Anterior cingulate cortex (tissue), 58 donors: Measurements from ENCODE around the gene STK39.

Experiments used
- DNase-seq, 58 donors: peaks; one replicate each; lab custom pipeline; 2025; lab: John Stamatoyannopoulos, UW

STK39 gene

DNA sequence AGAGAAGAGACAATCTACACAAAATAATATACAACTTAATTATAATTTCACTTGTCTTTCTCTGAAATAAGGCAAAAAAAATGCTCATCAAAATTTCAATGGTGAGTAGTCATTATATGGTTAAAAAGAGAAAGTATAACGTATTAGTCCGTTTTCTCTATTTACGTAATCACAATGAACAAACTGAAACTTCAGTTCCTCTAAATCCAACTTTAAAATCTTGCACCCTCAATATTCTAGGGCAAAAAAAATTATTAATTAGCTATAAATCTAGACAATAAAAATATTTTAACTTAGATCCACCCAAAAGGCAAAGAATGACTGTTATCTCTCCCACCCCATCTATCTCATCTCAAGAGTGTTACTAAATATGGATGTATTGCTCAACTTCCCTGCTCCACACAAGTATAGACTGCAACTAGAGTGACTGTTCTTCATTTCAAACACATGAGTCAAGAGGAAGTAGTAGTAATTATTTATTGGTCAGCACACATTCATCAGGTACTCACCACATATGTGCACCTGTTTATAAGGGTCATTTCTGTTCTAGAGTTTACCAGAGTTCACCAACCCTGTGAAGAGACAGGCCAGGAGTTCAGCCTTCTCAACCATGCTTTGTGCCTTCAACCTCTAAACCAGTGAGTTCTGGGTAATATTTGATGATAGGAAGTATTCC is 36.4 kb downstream of the STK39 start:
- DNase-seq = no peak

DNA sequence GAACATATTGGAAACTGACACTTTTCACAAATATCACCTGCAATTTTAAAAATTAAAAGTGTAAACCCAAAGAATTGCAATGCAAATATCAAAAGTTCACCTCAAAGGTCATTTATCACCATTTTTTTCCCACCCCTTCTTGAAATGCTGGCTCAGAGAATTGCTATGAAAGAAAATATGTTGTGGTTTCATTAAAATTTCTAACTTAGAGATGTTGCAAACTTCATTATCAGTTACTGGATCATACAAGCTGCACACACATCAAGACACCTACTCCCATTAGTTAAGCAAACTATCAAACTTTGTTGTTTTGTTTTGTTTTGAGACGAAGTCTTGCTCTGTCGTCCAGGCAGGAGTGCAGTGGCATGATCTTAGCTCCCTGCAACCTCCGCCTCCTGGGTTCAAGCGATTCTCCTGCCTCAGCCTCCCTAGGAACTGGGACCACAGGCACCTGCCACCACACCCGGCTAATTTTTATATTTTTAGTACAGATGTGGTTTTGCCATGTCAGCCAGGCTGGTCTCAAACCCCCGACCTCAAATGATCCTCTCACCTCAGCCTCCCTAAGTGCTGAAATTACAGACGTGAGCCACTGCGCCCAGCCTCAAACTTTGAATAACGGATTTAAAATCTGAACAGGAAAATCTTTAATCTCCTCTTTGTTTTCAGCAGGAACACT is 37.0 kb downstream of the STK39 start:
- DNase-seq = no peak

DNA sequence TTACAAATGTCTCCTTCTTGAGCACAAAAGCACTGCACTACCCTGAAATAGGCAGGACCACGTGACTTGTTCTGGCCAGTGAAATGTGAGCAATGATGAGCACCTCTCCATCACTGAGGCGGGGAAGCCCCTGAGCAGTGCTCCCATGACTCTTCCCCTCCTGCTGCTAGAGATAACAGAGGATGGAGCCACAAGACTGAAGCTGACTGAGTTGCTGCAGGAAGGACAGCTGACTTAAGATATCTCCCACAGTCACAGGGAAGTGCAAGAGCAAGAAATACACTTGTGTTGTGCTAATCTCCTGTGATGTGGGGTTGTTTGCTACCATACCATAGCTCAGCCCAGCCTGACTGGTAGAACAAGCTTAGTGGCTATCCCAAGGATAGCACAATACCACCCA is 38.7 kb downstream of the STK39 start:
- DNase-seq = no peak

DNA sequence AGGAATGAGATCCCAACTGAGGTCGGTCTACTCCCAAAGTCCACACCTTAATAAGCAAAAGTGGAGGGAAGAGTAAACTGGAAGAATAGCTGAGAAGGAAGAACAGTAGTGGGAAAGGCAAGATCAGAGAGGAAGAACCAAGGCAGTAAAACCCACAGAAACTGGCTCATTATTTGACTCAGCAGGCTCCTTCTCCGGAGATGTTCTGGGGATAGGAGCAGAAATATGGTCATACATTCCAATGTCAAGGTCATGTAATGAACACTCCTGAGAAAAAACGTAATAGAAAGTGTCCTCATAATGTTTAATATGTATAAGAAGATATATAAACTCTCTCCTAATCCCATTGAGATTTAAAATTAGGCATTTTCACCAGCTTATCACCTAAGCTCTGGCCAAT is 39.5 kb downstream of the STK39 start:
- DNase-seq = no peak

DNA sequence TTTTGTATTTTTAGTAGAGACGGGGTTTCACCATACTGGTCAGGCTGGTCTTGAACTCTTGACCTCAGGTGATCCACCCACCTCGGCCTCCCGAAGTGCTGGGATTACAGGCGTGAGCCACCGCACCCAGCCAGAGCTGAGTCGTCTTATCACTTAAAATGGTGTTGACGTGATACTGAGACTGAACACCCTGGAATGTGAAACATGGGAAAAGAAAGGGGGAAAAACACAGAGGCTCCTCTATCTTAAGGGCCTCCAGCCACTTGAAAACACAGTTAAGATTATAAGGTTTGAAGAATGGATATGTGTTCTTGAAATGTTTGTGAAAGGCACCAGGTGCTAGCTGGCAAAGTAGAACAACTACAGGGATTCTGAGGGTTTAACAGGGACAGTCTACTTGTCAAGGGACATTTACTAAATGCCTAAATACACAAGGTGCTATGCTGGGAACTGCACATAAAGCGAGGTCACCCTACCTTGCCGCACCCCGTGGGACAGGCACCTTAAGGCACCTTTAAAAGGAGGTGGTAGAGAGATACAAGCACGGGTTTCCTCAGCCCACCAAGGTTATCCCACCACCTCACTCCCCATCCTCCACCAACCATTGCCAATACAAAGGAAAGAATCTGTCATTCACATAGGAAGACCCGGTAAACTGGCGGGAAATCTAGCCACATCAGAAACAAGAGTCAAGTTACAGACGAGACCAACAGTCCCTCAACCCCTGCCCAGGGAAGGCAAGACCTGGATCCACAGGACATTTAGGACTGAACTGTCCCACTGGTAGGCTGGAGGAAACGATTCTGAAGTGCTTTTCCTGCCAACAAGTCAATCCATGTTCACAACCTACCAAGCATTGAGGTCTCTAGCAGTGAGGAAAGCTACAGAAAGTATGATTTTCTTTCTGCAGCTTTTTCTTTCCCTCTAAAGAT is 43.4 kb downstream of the STK39 start:
- no peak for DNase-seq

DNA sequence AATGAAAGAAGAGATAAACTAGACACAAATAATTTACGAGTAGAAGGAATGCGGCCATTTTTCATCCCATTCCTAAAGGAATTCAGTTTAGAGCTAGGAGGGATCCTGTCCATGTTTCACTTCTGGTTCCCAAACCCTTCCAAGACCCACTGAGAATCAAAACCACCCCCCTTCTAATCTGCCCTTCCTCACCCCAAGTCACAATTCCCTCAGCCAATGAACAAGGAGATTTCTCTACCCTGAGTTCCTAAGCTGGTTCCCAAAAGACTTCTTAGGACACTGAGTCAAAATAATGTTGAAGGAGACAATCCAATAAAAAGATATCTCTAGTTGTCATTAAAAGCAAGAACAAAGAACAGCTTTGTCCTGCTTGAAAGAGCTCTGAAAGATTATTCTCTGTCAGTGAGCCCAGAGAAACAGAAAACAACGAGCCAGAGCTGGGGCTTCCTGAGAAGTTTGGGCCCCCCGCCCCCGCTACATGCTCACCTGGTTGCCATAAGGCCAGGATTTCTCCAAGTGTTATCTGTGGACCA is 45.7 kb downstream of the STK39 start:
- no peak for DNase-seq

DNA sequence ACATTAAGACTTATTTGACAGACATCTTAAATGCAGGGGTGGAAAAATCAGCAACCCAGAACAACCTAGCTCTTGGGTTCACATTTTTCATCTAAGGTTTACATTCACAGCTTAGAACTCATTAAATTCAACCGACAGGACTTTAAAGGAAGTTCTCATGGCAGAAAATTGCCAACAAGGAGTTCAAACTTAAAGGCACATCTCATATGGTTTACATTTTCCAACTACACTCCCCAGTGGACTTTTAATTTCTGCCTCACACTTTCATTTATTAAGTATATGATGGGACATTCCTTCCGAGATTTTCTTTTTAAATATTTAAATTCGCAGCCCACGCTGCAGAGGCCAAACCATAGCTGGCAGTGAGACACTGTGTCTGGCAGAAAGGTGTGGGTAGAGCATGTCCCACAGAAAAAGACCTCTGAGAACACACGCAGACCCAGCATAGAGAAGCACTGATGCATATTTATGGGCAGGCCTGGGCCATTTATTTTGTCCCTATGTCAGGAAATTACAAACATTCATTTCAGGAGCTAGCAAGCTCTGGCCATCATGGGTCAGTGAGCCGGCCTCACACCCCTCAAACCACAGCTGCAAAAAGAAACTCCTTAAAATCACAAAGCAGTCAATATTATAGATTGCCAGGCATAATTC is 46.3 kb downstream of the STK39 start:
- DNase-seq = no peak

DNA sequence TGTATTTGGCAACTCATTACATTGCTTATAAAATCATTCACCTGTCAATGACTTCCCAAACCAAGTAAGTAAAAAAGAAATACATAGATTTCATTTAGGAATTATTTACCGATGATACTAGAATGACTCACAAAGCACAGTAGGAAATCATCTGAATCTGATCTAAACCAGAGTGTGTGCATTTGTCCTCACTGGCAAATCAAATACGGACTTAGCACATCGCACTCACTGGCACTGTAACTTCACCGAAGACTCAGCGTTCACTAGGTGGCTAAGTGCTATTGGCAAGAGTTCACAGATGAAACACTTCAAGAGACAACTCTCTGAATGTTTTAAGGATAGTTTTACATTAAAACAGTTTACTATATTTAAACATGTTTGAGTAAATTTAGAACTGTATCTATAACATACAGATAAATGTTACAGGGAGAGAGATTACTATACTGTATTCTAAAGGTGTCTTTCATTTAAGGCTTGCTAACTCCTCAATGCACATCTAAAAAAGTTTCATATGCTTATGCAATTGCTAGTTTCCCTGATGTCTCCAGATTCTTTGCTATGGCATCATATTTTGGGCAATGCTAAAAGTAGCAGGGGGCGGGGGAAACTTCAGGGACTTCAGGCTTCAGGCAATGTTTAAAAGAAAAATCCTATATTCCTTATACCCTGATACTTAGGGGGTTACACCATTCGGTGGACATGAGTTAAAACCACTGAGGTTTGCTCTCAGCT is 48.8 kb downstream of the STK39 start:
- no peak for DNase-seq

DNA sequence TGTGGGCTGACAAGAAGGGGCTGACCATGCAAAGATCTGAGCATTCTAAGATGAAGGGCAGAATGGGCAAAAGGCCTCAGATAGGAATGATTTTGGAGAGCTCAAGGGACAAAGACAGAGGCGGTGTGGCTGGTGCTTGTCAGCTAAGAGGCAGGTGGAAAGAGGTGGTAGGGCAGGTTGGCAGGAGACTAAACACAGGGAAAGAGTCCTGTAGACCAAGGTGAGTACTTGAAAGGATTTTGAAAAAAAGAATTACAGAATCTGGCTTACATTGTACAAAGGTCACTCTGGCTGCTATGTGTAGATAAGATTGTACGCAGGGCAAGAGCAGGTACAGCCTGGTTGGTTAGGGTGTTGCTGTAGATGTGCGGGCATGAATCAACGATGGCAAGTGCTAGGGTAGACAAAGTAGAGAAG is 50.6 kb downstream of the STK39 start:
- DNase-seq = no peak

DNA sequence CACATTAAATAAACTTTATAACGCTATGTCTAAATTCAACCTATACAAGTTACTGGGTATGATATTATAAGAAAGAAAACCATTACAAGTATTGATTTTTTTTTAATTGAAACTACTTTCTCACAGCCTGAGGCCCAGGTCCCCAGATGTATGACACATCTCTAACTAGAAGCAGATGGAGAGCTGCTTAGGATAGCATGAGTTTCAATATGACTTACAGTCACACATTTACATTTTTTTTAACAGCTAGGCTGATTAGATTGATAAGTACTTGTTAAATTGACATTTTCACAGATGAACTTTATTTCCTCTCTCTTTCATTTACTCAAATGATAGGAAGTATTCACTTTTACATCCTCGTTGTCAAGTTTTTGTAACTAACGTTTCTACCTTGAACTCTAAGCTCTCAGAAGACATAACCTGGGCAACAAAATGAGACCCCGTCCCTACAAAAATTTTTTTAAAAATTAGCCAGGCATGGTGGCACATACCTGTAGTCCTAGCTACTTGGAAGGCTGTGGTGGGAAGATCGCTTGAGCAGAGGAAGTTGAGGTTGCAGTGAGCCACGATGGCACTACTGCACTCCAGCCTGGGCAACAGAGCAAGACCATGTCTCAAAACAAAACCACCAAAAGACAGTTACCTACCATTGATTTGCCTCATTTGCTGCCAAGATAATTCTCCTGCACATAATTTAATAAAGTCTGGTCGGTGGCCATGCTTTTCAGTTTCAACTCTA is 52.4 kb downstream of the STK39 start:
- DNase-seq = no peak

DNA sequence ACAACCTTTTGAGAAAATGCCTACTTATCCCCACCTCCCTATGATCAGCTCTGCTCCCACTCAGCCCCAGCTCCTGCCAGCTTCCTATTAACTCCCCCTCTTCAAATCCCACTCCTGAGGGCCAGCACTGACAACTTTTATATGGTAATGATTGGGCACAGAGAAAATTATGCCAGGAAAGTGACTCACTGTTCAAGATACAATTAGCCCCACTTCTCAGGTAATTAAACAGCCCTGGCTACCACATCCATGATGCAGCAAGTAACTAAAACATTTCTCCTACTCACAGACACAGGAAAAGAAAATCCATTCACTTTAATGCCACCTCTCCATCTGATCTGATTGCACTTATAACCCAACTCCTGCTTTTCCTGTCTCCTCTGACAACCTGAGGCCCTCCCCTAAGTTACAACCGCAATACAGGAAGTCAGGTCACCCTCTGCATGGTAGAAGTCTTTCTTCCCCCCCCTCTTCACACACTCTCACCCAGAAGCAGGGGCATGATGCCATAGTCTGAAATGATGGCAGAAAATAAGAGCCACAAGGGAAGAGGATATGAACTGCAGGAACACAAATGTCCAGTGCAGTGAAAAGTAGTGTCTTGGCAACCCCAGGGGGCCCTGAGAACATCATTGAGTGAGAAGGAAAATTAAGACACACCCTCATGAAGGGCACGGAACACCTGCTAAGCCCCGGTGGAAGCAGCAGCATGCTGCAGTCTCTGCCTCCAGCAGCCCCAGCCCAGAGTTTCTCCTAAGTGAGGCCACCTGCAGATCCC is 54.4 kb downstream of the STK39 start:
- DNase-seq = no peak

DNA sequence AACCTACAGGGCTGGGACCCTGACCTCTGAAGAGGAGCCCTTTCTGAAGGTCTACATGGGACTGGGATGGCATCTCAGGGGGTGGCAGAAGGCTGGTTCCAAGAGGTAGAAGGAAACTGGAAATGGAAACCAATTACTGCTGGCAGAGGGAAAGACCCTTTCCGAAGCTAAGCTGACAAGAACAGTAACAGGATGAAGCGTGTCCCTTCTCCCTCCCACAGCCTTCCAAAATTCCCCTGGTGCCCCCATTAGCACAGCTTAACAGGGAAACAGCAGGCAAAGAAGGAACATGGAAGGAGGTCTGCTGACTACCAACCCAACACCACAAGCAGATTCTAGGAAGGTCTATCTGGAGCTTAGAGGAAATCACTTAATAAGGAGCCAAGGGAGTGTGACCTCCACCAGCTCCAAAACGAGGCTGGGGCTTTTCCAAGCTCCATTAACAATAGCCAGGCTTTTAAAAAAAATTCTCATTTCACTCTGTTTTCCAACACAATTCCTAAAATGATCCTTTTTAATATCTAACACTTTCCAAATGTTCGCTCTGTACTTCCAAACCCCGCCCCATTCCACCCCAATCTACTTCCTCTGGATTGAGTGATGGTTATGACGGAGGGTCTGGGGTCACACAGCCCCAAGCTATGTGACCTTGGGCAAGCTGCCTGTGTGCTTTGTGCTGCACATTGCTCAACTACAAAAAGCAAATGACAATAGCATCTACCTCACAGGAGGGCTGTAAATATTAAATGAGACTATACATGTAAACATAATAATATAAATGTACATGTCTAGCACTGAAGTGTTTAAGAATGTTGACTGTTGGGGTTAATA is 55.2 kb downstream of the STK39 start:
- DNase-seq = no peak

DNA sequence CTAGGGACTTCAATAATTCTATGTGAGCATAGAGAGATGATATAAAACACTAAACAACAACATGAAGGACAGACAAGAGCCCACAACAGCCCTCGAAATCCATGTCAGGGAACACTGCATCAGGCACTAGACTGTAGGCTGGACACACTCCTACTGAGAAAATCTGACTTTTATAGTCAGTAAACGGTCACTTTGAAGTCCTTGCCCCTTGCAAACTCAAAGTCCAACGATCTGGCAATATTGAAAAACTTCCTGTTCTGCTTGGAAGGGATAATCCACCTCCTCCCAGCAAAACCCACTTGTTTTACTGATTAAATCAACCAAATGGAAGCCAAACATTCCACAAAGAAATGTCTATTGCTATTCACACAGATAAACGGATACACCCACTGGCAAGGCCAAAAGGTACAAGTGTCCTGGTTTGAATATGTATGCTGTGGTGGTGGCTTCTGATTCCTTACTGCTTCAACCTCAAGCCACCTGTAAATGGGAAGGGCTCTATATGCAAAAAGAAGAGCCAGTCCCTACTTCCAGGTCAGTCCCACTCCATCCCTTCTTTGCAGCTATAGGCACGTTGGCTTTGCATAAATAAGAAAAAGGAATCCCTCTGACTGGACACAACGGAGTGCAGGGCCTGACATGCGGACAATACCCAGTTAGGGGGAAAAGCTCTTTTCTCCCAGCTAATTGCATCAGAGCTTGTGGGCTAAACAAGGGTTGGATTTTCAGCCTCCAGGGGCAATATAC is 56.6 kb downstream of the STK39 start:
- DNase-seq = no peak

DNA sequence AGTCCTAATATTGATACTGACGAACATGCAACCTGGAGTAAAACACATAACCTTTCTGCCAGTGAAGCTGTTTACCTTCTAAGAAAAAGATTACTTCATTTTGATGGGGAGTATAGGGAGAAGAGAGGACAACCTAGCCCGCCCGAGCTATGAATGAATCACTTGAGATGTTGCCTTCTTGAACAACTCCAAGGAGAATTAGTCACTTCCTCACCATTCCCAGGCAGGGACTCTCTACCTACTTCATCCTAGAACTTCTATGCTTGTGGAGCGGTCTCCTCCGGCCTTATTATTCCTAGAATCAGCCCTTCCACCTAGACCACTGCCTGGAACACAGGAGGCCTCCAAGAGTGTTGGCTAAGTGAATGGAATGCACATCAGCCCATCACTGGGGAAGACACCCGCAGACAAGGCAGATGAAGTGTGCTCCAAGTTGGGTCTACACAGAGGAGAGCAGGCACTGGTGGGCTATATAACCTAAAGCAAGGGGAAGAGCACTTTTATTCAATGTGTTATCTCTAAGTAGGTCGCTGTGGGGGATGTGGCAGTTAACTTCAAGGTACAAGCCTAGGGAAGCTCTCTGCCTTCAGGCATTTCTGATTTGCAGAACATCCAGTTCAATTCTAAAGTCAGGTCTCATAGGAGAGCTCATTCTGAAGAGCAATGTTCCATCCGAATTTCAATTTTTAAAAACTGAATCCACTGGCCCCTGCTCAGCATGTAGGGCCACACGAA is 57.4 kb downstream of the STK39 start:
- no peak for DNase-seq

DNA sequence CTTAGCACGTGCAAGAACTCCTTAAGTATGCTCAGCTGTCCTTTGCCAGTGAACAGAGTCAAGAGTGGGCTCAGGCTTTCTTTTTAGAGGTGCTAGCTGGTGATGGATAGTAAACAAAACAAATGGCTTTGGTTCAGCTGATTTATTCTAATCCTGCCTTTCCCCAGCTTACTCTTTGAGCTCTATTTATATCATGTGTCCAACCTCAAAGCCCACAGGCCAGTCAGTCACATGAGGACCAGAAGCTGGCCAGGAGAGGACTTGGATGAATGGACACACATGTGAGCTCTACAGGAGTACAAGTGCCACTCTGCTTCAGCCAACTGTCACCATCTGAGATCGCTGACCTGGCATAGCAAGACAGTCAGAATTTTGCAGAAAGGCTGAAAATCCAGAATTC is 59.4 kb downstream of the STK39 start:
- DNase-seq = peak in 2 of 58 donors; percentile 9 to 16

DNA sequence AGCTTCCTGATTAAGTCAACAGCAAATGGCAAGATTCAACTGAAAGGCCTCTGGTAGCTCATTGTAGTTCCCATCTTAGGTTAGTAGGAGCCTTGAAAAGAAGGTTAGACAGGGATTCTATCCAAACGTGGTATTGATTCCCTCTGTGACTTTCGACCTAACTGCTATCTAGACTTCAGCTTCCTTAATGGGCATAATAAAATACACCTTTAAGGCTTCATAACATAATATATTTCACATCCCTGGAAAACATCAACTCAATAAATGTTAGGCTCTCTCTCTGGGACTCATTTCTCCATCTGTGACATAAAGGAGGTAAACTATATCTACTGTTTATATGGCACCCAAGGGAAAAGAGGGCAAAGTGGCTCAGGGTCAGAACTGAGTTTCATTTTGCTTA is 60.9 kb downstream of the STK39 start:
- no peak for DNase-seq
